ENCODE results near the gene ANO7.

The ANO7 gene

DNA sequence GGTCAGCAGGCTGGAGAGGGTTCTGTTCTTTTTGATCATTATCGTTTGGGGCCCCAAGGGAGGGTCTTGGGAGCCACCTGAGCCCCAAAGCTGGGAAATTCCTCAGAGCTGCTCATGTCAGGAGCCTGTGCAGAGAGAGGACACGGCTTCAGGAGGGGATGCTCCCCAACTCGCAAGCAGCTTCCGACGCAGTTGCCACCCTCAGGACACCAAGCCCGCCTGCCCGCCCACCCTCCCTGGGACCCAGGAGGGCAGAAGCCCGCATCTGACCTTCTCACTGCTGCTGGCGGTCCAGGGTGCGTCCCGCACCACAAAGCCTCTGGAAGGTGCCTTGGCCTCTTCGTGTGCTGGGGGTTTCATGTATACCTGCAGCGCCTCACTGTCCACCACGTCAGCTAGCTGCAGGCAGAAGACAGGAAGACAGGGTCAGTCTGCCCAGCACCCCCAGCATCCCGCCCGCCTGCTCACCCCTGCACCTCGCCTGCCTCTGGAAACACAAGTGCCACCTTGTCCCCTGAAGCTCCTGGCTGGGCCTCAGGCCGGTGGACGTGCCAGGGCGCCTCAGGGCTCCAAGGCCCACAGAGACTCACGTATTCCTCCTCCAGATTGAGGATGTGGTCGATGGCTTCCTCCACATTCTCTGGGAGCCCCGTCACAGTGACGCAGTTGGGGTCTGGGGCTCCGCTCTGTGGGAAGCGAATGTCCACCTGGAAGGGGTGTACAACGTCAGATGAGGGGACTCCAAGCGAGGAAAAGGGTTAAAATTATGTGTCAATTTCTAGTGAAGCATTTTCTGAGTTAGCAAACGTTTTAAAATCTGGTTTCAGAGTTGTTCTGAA lies 41.3 kb downstream of the ANO7 start:
- H3K36me3 Mint-ChIP-seq (ENCODE audit: low read depth) = peaks cover 64% of the 10 kb centered on the region

DNA sequence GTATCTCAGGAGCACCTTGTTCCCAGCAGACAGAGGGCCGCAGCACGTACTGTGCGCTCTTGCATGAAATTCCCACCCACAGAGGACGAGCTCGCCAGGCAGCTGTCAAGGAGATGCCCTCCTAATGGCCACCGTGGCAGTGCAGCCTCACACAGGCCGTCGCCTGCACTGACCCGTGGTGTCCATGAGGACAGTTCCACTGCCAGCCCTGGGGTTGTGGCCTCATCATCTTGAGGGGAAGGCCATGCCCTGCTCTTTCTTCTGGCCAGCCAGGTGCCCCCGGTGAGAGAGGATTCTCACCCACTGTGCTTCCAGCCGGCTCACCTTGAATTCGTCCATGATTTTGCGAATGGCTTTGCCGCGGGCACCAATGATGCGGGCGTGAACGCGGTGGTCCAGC lies 42.0 kb downstream of the ANO7 start:
- TF ChIP-seq, protein P1, sequence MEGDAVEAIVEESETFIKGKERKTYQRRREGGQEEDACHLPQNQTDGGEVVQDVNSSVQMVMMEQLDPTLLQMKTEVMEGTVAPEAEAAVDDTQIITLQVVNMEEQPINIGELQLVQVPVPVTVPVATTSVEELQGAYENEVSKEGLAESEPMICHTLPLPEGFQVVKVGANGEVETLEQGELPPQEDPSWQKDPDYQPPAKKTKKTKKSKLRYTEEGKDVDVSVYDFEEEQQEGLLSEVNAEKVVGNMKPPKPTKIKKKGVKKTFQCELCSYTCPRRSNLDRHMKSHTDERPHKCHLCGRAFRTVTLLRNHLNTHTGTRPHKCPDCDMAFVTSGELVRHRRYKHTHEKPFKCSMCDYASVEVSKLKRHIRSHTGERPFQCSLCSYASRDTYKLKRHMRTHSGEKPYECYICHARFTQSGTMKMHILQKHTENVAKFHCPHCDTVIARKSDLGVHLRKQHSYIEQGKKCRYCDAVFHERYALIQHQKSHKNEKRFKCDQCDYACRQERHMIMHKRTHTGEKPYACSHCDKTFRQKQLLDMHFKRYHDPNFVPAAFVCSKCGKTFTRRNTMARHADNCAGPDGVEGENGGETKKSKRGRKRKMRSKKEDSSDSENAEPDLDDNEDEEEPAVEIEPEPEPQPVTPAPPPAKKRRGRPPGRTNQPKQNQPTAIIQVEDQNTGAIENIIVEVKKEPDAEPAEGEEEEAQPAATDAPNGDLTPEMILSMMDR (IDR thresholded peaks at IDR 0.05) = no peak
- peaks cover 64% of the 10 kb centered on the region for H3K36me3 Mint-ChIP-seq (ENCODE audit: low read depth)
- peaks cover 8% of the 10 kb centered on the region for H3K4me1 Mint-ChIP-seq

More for the DNA sequence above, 41.3 kb downstream of the ANO7 start:
- TF ChIP-seq, protein P1 (IDR thresholded peaks at IDR 0.05) = no peak
- no peaks in the 10 kb centered on the region for H3K27me3 Mint-ChIP-seq (ENCODE audit: low read depth, poor library complexity)
- no peak for DNase-seq
- peak overlapping the region; percentile 82 for H3K27ac Mint-ChIP-seq
- H3K9me3 Mint-ChIP-seq = no peaks in the 10 kb centered on the region
- no peak overlapping the region for H3K4me3 Mint-ChIP-seq
- H3K4me1 Mint-ChIP-seq = peaks cover 9% of the 10 kb centered on the region

DNA sequence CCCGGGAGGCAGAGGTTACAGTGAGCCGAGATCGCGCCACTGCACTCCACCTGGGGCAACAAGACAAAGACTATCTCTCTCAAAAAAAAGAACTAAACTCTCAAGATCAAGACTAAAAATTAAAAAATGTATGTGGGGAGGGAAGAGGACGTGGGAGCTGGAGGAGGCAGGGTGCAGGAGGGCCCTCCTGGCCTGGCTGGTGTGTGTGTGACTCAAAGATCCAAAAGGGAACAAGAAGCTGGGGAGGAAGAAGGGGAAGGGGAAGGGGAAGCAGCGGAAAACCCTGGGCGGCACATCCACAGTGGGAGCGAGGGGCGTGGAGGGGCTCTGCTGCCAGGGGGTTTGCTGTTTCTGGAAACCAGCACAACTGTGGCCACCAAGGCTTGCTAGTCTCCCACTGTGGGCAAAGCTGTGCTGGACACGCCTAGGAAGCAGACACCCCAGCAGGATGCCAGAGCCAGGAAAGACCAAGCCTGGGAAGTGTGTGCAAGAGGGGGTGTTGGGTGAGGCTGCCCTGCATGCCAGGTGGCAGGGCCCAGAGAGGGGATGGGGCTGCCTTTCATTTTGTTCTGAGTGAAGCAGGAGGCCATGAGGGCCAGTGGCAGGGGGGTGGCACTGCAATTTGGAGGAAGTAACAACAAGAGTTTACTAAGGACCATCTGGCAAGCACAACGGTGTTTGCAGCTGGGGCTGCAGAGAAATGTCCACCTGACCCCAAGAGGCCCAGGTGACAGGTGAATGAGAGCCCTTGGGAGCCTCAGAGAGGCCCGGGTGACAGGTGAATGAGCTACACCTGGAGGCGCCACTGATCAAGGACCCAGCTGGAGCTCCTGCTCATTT lies 44.5 kb downstream of the ANO7 start:
- DNase-seq = no peak
- TF ChIP-seq, protein P1 (IDR thresholded peaks at IDR 0.05) = no peak
- Mint-ChIP-seq H3K27me3 (ENCODE audit: low read depth, poor library complexity) (no peaks in the 10 kb centered on the region), H3K4me3 (no peak overlapping the region), H3K9me3 (no peaks in the 10 kb centered on the region), H3K27ac (peak overlapping the region; percentile 71), H3K4me1 (peaks cover 9% of the 10 kb centered on the region), H3K36me3 (ENCODE audit: low read depth) (peaks cover 73% of the 10 kb centered on the region)

More for the DNA sequence above, 42.0 kb downstream of the ANO7 start:
- no peak for DNase-seq
- no peaks in the 10 kb centered on the region for H3K27me3 Mint-ChIP-seq (ENCODE audit: low read depth, poor library complexity)
- H3K27ac Mint-ChIP-seq = no peak overlapping the region
- H3K9me3 Mint-ChIP-seq = no peaks in the 10 kb centered on the region
- no peak overlapping the region for H3K4me3 Mint-ChIP-seq

DNA sequence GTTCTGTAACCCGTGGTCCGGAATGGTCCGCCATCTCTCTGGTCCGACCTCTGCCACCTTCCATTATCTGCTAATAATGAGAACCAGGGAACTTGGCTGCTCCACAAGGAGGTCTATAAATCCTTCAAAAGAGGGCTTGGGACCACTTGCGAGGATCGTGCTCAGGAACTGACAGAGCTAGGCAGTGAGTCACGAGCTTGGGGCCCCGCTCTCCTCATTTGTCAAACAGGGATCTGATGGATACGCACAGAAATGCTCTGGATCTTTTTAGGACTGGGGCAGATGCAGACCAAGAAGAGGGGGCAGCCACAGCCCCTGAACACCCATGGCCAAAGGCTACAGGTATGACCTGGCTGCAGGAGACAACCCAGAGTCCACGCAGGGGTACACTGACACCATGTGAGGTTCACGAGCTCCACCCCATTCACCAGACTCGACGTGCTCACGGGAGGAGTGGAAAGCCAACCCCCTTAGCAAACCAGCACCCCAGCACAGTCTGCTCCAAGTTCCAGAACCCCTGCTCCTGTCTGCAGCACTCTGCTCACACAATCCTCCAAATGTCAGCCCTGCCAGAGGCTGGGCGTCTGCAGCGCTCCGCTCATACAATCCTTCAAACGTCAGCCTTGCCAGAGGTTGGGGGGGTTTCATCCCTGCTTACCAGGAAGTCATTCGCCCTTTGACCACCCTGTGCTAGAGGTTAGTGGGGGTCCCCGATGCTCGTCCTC lies 45.8 kb downstream of the ANO7 start:
- H3K4me3 Mint-ChIP-seq = no peak overlapping the region
- no peak for DNase-seq
- TF ChIP-seq, protein P1 (IDR thresholded peaks at IDR 0.05) = no peak
- no peaks in the 10 kb centered on the region for H3K9me3 Mint-ChIP-seq
- peaks cover 6% of the 10 kb centered on the region for H3K4me1 Mint-ChIP-seq
- peaks cover 80% of the 10 kb centered on the region for H3K36me3 Mint-ChIP-seq (ENCODE audit: low read depth)
- H3K27ac Mint-ChIP-seq = peak overlapping the region; percentile 74
- H3K27me3 Mint-ChIP-seq (ENCODE audit: low read depth, poor library complexity) = no peaks in the 10 kb centered on the region

DNA sequence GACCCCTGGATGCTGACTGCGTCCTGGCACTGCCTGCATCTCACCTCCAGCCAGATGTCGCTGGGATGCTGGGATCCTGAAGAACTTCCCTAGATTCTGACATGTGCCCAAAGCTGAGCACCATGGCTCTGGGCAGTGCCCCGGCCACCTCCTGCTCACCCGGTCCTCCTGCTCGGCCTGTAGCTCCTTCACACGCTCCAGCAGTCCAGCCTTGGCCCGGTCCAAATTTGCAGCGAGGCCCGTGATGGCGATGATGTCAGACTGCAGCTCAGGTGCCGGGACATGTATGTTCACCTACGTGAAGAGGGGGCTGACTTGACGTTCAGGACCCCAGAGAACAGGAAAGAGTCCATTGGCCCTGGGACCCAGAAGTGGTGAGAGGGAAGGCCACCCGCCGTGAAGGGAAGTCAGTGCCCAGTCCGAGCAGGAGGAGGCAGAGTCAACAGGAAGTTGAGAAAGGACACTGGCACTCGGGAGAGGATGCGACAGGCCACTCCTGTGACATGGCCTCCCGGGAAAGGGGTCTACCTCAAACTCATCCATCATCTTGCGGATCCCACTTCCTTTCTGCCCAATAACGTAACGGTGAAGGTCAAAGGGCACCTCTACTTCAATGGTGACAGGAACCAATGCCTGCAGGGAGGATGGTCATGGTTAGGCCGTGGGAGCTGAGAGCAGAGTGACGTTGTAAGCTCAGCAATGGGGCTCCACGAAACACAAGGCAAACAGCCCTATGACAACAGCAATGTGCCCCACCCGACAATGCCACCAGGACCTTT lies 46.7 kb downstream of the ANO7 start:
- Mint-ChIP-seq H3K4me3 (no peak overlapping the region), H3K4me1 (peaks cover 5% of the 10 kb centered on the region), H3K27ac (peak overlapping the region; percentile 97), H3K27me3 (ENCODE audit: low read depth, poor library complexity) (no peaks in the 10 kb centered on the region), H3K36me3 (ENCODE audit: low read depth) (peaks cover 84% of the 10 kb centered on the region), H3K9me3 (no peaks in the 10 kb centered on the region)
- TF ChIP-seq, protein P1 (IDR thresholded peaks at IDR 0.05) = no peak
- DNase-seq = no peak

Data from nephron progenitor cell (in vitro differentiated cells).